GM19397 (cell line): ENCODE measurements around the gene C22orf39.

Experiments used
- ATAC-seq: cut with Tn5 transposase; IDR thresholded peaks from one replicate; pipeline ENCODE4 v1.9.1; 2021; ENCODE audit warnings: mild to moderate bottlenecking, moderate library complexity; ENCODE audit not compliant: unreplicated experiment

The C22orf39 gene

GRCh38 chr22:19447330-19448075 lies at the start of gene C22orf39:
Gene C22orf39, minus strand, starts transcription at chr22:19447711. Its CDS starts 23 bp downstream, at chr22:19447688.
- ATAC-seq, result peak; percentile 87

- no peak for ATAC-seq
Measured at GRCh38 chr22:19497245-19497644, 49.7 kb upstream of the C22orf39 start.

GRCh38 chr22:19496324-19496630 lies 48.8 kb upstream of the C22orf39 start:
- no peak for ATAC-seq

GRCh38 chr22:19495562-19496323 lies 48.2 kb upstream of the C22orf39 start:
- no peak for ATAC-seq

- ATAC-seq, result no peak
Measured at GRCh38 chr22:19494676-19495173, 47.2 kb upstream of the C22orf39 start.

GRCh38 chr22:19494001-19494560 lies 46.6 kb upstream of the C22orf39 start:
- no peak for ATAC-seq

- ATAC-seq, result no peak
Measured at GRCh38 chr22:19492504-19493174, 45.1 kb upstream of the C22orf39 start.

GRCh38 chr22:19490628-19491230 lies 43.2 kb upstream of the C22orf39 start:
- no peak for ATAC-seq

GRCh38 chr22:19488884-19489843 lies 41.7 kb upstream of the C22orf39 start:
- ATAC-seq, result no peak

- ATAC-seq, result no peak
Measured at GRCh38 chr22:19488285-19488684, 40.8 kb upstream of the C22orf39 start.

GRCh38 chr22:19483481-19484244 lies 36.2 kb upstream of the C22orf39 start:
- no peak for ATAC-seq

- ATAC-seq, result no peak
Measured at GRCh38 chr22:19482297-19482696, 34.8 kb upstream of the C22orf39 start.

- ATAC-seq, result no peak
Measured at GRCh38 chr22:19480789-19481188, 33.3 kb upstream of the C22orf39 start.

GRCh38 chr22:19480173-19480568 lies 32.7 kb upstream of the C22orf39 start:
- ATAC-seq, result no peak

- peak; percentile 80 for ATAC-seq
Measured at GRCh38 chr22:19479355-19480172, 32.1 kb upstream of the C22orf39 start, which contains the start of gene CDC45. Gene CDC45, plus strand, starts transcription at chr22:19479920. Its CDS starts 49 bp downstream, at chr22:19479969.

GRCh38 chr22:19478901-19479354 lies 31.4 kb upstream of the C22orf39 start, which contains the start of gene UFD1:
Gene UFD1, minus strand, starts transcription at chr22:19479193. Its CDS starts 108 bp downstream, at chr22:19479085.
- ATAC-seq, result peak; percentile 50

GRCh38 chr22:19478045-19478900 lies 30.8 kb upstream of the C22orf39 start:
- no peak for ATAC-seq
